Fibroblast of the aortic adventitia (primary cell): Measurements from ENCODE around the gene DGKA. TPM values are rescaled to one million over a fixed set of nuclear protein-coding genes. Genes with fewer than 3 reads are reported as not detected.

Experiments used
- DNase-seq: peaks from one replicate; pipeline ENCODE4 v3.0.0-alpha.2; 2010; ENCODE audit warnings: low read depth
- H3K4me3 ChIP-seq: 2 replicates; pipeline ENCODE4 v1.5.1; 2011; ENCODE audit warnings: low read depth, mild to moderate bottlenecking, control low read depth, low read length, moderate library complexity
- CTCF ChIP-seq: IDR thresholded peaks from 2 replicates; pipeline ENCODE4 v1.5.1; 2011; ENCODE audit warnings: mild to moderate bottlenecking, low read length, control low read depth, inconsistent platforms; ENCODE audit not compliant: insufficient read depth
- total RNA-seq: library from RNA; depleted of rRNA; stranded (reverse); fragments of >200 nt; gene quantifications from 2 replicates; pipeline ENCODE4 v1.2.3, GENCODE V29; 2012; ENCODE audit warnings: low replicate concordance

The DGKA gene
- total RNA-seq, 1 donor: 50.6 TPM

GRCh38 chr12:55955344-55955743 lies 24.4 kb downstream of the DGKA start:
- no peak for DNase-seq
- TF ChIP-seq CTCF: no peak
- H3K4me3 ChIP-seq: no peak overlapping the region

- TF ChIP-seq CTCF: peak; percentile 57
- DNase-seq: peak; percentile 67
- no peak overlapping the region for H3K4me3 ChIP-seq
Measured at GRCh38 chr12:55955800-55956508, 25.0 kb downstream of the DGKA start.

GRCh38 chr12:55957106-55957859 lies 26.3 kb downstream of the DGKA start:
- no peak for DNase-seq
- no peak for TF ChIP-seq CTCF
- H3K4me3 ChIP-seq: no peak overlapping the region

GRCh38 chr12:55963760-55964159 lies 32.8 kb downstream of the DGKA start:
- TF ChIP-seq CTCF: no peak

GRCh38 chr12:55965240-55965639 lies 34.3 kb downstream of the DGKA start:
- no peak for DNase-seq
- H3K4me3 ChIP-seq: no peak overlapping the region
- no peak for TF ChIP-seq CTCF

More at GRCh38 chr12:55963760-55964159, 32.8 kb downstream of the DGKA start:
- no peak for DNase-seq
- H3K4me3 ChIP-seq: no peak overlapping the region

- peak within 1 kb of the TSS; percentile 85 for H3K4me3 ChIP-seq
- DNase-seq: no peak
- TF ChIP-seq CTCF: no peak
Measured at GRCh38 chr12:55965941-55966407, 35.0 kb downstream of the DGKA start, which contains the start of gene PMEL. Gene PMEL (minus strand): TSS chr12:55966042. CDS start chr12:55966011, 31 bp downstream.
